Measurements from ENCODE around the gene SPRYD7. TPM values are rescaled to one million over a fixed set of nuclear protein-coding genes. Genes with fewer than 3 reads are reported as not detected.

SPRYD7 gene
- total RNA-seq, 1 donor from 2014 or later = 8.2 TPM

DNA sequence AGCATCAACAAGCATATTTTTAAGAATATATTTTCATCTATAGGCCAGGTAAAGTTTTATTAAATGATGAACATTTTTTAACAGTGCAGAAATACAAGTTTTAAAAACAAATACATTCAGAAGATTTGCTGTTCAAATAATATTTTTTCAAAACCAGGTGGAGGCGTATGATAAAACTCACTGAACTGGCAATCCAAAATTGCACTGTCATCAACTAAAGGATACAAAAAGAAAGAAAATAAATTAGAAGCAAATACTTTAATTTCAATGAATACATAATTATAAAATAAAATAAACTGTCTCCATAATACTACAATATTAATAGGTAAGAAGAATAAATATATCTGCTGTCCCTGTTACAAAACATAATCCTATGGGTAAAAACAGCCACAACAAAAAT lies 21.2 kb downstream of the SPRYD7 start:
- TF ChIP-seq, protein P1, sequence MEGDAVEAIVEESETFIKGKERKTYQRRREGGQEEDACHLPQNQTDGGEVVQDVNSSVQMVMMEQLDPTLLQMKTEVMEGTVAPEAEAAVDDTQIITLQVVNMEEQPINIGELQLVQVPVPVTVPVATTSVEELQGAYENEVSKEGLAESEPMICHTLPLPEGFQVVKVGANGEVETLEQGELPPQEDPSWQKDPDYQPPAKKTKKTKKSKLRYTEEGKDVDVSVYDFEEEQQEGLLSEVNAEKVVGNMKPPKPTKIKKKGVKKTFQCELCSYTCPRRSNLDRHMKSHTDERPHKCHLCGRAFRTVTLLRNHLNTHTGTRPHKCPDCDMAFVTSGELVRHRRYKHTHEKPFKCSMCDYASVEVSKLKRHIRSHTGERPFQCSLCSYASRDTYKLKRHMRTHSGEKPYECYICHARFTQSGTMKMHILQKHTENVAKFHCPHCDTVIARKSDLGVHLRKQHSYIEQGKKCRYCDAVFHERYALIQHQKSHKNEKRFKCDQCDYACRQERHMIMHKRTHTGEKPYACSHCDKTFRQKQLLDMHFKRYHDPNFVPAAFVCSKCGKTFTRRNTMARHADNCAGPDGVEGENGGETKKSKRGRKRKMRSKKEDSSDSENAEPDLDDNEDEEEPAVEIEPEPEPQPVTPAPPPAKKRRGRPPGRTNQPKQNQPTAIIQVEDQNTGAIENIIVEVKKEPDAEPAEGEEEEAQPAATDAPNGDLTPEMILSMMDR (conservative IDR thresholded peaks at IDR 0.05; ENCODE audit: low read depth, low read length) = no peak
- no peak for DNase-seq (ENCODE audit: low read depth)
- H3K4me3 ChIP-seq (ENCODE audit: low read depth, low read length) = no peak overlapping the region

- DNase-seq (ENCODE audit: low read depth) = no peak
- TF ChIP-seq, protein P1 (conservative IDR thresholded peaks at IDR 0.05; ENCODE audit: low read depth, low read length) = no peak
- no peak overlapping the region for H3K4me3 ChIP-seq (ENCODE audit: low read depth, low read length)
These were observed 27.5 kb downstream of the SPRYD7 start for GRCh38 chr13:49908637-49909036.

DNA sequence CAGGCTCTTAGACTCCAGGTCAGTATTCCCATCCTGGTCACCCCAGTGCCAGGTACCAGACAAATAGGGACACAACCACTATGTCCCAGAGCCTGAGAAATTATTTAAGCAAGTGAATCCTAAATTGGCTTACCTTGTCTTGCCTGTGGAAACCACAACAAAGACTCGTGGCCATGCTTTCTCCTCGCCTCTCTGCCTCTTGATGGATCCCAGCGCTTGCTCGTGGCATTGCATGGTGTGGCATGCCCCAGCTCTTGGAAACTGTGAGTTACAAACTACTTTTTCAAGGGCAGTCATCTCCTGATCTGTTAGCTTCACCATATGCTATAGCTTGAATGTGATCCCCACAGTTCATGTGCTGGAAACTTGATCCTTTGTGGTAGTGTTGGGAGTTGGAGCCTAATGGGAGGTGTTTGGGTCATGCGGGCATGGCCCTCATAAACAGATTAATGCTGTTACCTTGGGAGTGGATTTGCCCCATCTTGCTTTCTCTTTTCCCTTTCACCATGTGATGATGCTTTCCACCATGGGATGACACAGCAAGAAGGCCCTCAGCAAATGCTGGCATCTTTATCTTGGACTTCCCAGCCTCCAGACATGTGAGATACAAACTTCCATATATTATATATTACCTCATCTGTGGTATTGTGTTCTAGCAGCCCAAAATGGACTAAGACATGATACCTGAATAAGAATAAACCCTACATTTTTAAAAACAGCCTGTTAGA lies 31.2 kb downstream of the SPRYD7 start:
- H3K4me3 ChIP-seq (ENCODE audit: low read depth, low read length) = no peak overlapping the region
- no peak for DNase-seq (ENCODE audit: low read depth)
- TF ChIP-seq, protein P1 (conservative IDR thresholded peaks at IDR 0.05; ENCODE audit: low read depth, low read length) = no peak

GRCh38 chr13:49898792-49899191 lies 37.3 kb downstream of the SPRYD7 start:
- no peak for DNase-seq (ENCODE audit: low read depth)
- no peak overlapping the region for H3K4me3 ChIP-seq (ENCODE audit: low read depth, low read length)
- TF ChIP-seq, protein P1 (conservative IDR thresholded peaks at IDR 0.05; ENCODE audit: low read depth, low read length) = no peak

GRCh38 chr13:49897713-49898112 lies 38.4 kb downstream of the SPRYD7 start:
- no peak overlapping the region for H3K4me3 ChIP-seq (ENCODE audit: low read depth, low read length)
- no peak for DNase-seq (ENCODE audit: low read depth)
- TF ChIP-seq, protein P1 (conservative IDR thresholded peaks at IDR 0.05; ENCODE audit: low read depth, low read length) = no peak

- no peak overlapping the region for H3K4me3 ChIP-seq (ENCODE audit: low read depth, low read length)
- TF ChIP-seq, protein P1 (conservative IDR thresholded peaks at IDR 0.05; ENCODE audit: low read depth, low read length) = no peak
- DNase-seq (ENCODE audit: low read depth) = no peak
These were observed 40.3 kb downstream of the SPRYD7 start for GRCh38 chr13:49895826-49896225.

GRCh38 chr13:49893591-49893990 lies 42.5 kb downstream of the SPRYD7 start:
- no peak overlapping the region for H3K4me3 ChIP-seq (ENCODE audit: low read depth, low read length)
- TF ChIP-seq, protein P1 (conservative IDR thresholded peaks at IDR 0.05; ENCODE audit: low read depth, low read length) = no peak
- DNase-seq (ENCODE audit: low read depth) = no peak

Measured in epithelial cell of proximal tubule (primary cell).